Sigmoid colon (tissue), 4 donors: Measurements from ENCODE around the gene ZSWIM5.
"Not testable (repeated sequence)": the region's sequence is repeated elsewhere in the genome, so short reads cannot be mapped to it uniquely, and the experiment has no call there.

Experiments used
- CTCF ChIP-seq, 4 experiments: fragments of 450-650 bp in 3 of 4; fragments of 200-600 bp in 1 of 4; IDR thresholded peaks; one replicate each; pipeline ENCODE4 v1.5.1; 2016 to 2019; ENCODE audit warnings: antibody characterized with exemption in 4 of 4, mild to moderate bottlenecking in 3 of 4, moderate library complexity in 2 of 4
- EP300 ChIP-seq, 4 donors: sonication (generic); formaldehyde crosslinking; IDR thresholded peaks; one replicate each; pipeline ENCODE4 v1.6.1; 2017; ENCODE audit warnings: antibody characterized with exemption in 4 of 4
- POLR2A ChIP-seq, 2 donors: fragments of 450-650 bp; IDR thresholded peaks; one replicate each; pipeline ENCODE4 v1.6.1; 2016; ENCODE audit warnings: antibody characterized with exemption in 2 of 2, mild to moderate bottlenecking in 2 of 2, moderate library complexity in 2 of 2
- POLR2AphosphoS5 ChIP-seq, 4 donors: sonication (generic); formaldehyde crosslinking; IDR thresholded peaks; one replicate each; pipeline ENCODE4 v1.6.1; 2017; ENCODE audit warnings: antibody characterized with exemption in 4 of 4

DNA sequence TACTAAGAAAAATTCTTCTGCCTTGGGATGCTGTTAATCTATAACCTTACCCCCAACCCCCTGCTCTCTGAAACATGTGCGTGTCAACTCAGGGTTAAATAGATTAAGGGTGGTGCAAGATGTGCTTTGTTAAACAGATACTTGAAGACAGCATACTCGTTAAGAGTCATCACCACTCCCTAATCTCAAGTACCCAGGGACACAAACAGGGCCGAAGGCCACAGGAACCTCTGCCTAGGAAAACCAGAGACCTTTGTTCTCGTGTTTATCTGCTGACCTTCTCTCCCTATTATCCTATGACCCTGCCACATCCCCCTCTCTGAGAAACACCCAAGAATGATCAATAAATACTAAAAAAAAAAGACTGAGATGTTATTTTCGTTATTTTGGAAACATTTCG, 99.5 kb downstream of the ZSWIM5 start:
- TF ChIP-seq CTCF, EP300, POLR2A, POLR2AphosphoS5 (IDR thresholded peaks at IDR 0.05): not testable (repeated sequence)
